Esophagus (tissue), 2 donors: ENCODE measurements around the gene NUDT3. TPM values are rescaled to one million over a fixed set of nuclear protein-coding genes. Genes with fewer than 3 reads are reported as not detected.
"Not testable (repeated sequence)": the region's sequence is repeated elsewhere in the genome, so short reads cannot be mapped to it uniquely, and the experiment has no call there.

Source experiments
- H3K27ac ChIP-seq, 2 donors: one replicate each; pipeline ENCODE4 v1.5.1; 2013; ENCODE audit warnings: low read depth in 2 of 2, mild to moderate bottlenecking in 2 of 2, inconsistent platforms in 1 of 2, low read length in 1 of 2, moderate library complexity in 1 of 2
- H3K27me3 ChIP-seq, 2 donors: one replicate each; pipeline ENCODE4 v1.6.1; 2013; ENCODE audit warnings: low read length in 2 of 2, control low read depth in 1 of 2, mild to moderate bottlenecking in 1 of 2; ENCODE audit not compliant: insufficient read depth in 2 of 2, control insufficient read depth in 1 of 2
- H3K36me3 ChIP-seq, 2 donors: one replicate each; pipeline ENCODE4 v1.6.1; 2013; ENCODE audit warnings: low read length in 1 of 2; ENCODE audit not compliant: control insufficient read depth in 2 of 2, insufficient read depth in 2 of 2
- H3K4me1 ChIP-seq, 2 donors: one replicate each; pipeline ENCODE4 v1.6.1; 2013; ENCODE audit warnings: low read length in 1 of 2; ENCODE audit not compliant: control insufficient read depth in 2 of 2, insufficient read depth in 2 of 2
- H3K4me3 ChIP-seq, 2 donors: one replicate each; pipeline ENCODE4 v1.5.1; 2013; ENCODE audit warnings: low read length in 2 of 2, mild to moderate bottlenecking in 2 of 2, low read depth in 1 of 2, moderate library complexity in 1 of 2
- H3K9me3 ChIP-seq, 2 donors: one replicate each; pipeline ENCODE4 v1.6.1; 2013; ENCODE audit warnings: mild to moderate bottlenecking in 2 of 2, low read depth in 1 of 2, low read length in 1 of 2, moderate library complexity in 1 of 2; ENCODE audit not compliant: control insufficient read depth in 2 of 2, insufficient read depth in 1 of 2
- WGBS, 2 donors: extraction: QIAGEN DNeasy Blood & Tissue Kit; methylation state at CpG; one replicate each; pipeline ENCODE4 v1.1.7; 2013; 5-methylcytosine and 5-hydroxymethylcytosine counted together
- polyA plus RNA-seq, 2 donors: library from polyadenylated mRNA; stranded (reverse); fragments of 200-250 nt; gene quantifications; one replicate each; pipeline ENCODE4 v1.2.3, GENCODE V29; 2013
- donor health status: healthy with polysubstance abuse.
- donor health status: Bipolar disorder and iron deficiency.

The NUDT3 gene
- polyA plus RNA-seq, 2 donors: 7.9 to 8.5 TPM

DNA sequence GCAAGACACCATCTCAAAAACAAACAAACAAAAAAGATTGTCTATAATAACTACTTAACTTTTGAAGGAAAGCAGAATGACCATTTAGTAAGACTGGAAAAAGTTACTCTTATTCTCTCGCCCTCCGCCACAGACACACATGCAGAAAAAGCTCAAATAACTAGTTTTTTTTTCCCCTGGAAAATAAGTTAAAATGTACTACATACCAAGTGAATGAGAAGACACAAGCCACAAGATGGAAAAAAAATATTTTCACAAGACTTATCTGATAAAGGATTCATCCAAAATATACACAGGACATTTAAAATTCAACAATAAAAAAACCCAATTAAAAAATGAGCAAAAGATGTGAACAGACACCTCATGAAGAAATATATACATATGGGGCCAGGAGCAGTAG is 31.9 kb downstream of the NUDT3 start:
- Histone ChIP-seq H3K4me1 (no peaks in the 10 kb centered on the region), H3K27me3 (no peaks in the 10 kb centered on the region), H3K27ac (no peak overlapping the region), H3K4me3 (no peak overlapping the region), H3K9me3 (no peaks in the 10 kb centered on the region), H3K36me3 (no peaks in the 10 kb centered on the region)
- WGBS, 2 donors: 91 to 94% methylated on average over 2 of the region's 2 CpGs

DNA sequence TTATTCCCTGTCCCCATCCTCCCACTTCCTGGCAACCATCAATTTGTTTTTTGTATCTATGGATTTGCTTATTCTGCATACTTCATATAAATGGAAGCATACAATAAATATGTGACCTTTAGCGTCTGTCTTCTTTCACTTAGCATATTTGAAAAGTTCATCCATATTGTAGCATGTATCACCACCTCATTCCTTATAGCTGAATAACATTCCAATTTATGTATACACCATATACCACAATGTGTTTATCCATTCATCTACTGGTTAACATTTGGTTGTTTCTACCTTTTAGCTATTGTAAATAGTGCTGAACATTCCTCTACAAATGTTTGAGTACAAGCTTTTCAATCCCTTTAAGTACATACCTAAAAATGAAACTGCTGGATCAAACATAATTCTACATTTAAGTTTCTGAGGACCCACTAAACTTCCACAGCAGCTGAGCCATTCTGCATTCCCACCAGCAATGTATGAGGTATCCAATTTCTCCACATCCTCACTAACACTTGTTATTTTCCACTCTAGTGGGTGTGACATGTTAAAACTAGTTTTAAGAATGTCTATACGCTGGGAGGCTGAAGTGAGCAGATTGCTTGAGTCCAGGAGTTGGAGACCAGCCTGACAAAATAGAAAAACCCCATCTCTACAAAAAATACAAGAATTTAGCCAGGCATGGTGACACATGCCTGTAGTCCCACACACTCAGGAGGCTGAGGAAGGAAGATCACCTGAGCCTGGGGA is 32.9 kb downstream of the NUDT3 start:
- no peaks in the 10 kb centered on the region for H3K9me3 ChIP-seq
- H3K4me1 ChIP-seq: no peaks in the 10 kb centered on the region
- H3K27ac ChIP-seq: no peak overlapping the region
- 63 to 68% methylated on average over 2 of the region's 2 CpGs for WGBS, 2 donors
- H3K36me3 ChIP-seq: no peaks in the 10 kb centered on the region
- H3K27me3 ChIP-seq: no peaks in the 10 kb centered on the region
- H3K4me3 ChIP-seq: no peak overlapping the region

DNA sequence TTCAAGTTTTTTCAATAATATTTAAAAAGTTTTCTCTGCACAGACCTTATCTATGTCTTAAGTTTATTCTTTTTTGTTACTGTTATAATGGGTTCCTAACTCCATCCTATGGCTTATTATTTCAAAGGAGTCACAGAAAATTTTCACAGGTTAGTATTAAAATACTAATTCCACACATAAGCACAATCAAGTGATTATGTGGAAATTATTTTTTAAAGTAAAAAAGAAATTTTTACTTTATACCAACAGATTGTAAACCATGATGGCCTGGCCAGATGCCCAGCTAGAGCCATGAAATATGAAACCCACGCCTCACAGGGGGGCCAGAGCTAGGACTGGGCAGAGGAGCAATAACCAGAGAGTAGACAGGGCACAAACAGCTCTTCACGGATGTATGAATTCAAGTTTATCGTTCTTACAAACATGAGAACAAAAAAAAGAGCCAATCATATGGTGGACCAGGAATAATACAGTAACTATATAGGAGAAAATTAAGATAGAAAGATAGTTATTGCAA is 34.0 kb downstream of the NUDT3 start:
- no peaks in the 10 kb centered on the region for H3K4me1 ChIP-seq

DNA sequence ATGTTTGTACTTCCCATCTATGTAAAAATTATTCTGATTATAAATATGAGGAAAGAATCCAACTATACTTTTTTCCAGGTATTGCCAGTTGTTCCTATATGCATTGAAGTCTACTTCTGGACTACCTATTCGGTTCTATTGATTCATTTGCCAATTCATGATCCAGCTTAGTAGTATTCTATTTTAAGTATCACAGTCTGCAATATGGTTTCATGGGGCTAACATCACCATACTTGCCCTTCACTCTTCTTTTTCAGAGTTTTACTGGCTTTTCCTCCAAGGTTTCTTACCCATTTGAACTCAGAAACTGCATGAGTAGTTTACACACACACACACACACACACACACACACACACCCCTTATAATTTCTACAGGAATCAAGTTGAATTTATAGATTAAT is 34.5 kb downstream of the NUDT3 start:
- 54 to 57% methylated on average over 1 of the region's 1 CpG for WGBS, 2 donors
- Histone ChIP-seq H3K27me3 (no peaks in the 10 kb centered on the region), H3K4me3 (no peak overlapping the region), H3K9me3 (no peaks in the 10 kb centered on the region), H3K36me3 (no peaks in the 10 kb centered on the region), H3K4me1 (no peaks in the 10 kb centered on the region), H3K27ac (no peak overlapping the region)

More for the DNA sequence above, 34.0 kb downstream of the NUDT3 start:
- no peak overlapping the region for H3K4me3 ChIP-seq
- no peaks in the 10 kb centered on the region for H3K36me3 ChIP-seq
- no peak overlapping the region for H3K27ac ChIP-seq
- no peaks in the 10 kb centered on the region for H3K27me3 ChIP-seq
- H3K9me3 ChIP-seq: no peaks in the 10 kb centered on the region
- 55 to 57% methylated on average over 3 of the region's 3 CpGs for WGBS, 2 donors

DNA sequence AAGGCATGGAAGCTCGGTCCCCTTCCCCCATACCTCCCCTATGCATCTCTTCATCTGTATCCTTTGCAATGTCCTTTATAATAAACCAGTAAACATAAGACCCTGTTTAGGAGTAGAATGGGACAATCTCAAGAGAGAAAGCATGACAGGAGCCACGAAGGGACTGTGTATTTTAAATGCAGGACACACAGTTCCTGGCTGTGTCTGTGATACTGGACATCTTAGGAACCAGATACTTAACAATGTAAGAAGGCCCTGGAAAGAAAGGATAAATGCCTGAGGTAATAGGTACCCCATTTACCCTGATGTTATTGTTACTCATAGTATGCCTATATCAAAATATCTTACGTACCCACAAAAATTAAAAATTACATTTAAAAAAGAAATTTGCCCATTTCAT is 36.6 kb downstream of the NUDT3 start:
- WGBS, 2 donors: 85 to 89% methylated on average over 3 of the region's 3 CpGs
- H3K36me3 ChIP-seq: no peaks in the 10 kb centered on the region

DNA sequence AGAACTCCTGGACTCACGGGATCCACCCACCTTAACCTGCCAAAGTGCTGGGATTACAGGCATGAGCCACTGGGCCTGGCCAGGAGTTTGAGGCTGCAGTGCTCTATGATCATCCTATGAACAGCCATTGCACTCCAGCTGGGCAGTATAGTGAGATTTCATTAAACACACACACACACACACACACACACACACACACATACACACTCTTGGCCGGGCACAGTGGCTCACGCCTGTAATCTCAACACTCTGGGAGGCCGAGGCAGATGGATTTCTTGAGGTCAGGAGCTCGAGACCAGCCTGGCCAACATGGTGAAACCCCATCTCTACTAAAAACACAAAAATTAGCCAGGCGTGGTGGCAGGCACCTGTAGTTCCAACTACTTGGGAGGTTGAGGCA is 38.2 kb downstream of the NUDT3 start:
- H3K27me3 ChIP-seq, H3K36me3 ChIP-seq, H3K4me1 ChIP-seq, H3K27ac ChIP-seq, H3K9me3 ChIP-seq, H3K4me3 ChIP-seq: not testable (repeated sequence)
- 94 to 99% methylated on average over 6 of the region's 6 CpGs for WGBS, 2 donors

More for the DNA sequence above, 36.6 kb downstream of the NUDT3 start:
- Histone ChIP-seq H3K4me3 (no peak overlapping the region), H3K27me3 (no peaks in the 10 kb centered on the region), H3K9me3 (no peaks in the 10 kb centered on the region), H3K4me1 (no peaks in the 10 kb centered on the region), H3K27ac (no peak overlapping the region)

DNA sequence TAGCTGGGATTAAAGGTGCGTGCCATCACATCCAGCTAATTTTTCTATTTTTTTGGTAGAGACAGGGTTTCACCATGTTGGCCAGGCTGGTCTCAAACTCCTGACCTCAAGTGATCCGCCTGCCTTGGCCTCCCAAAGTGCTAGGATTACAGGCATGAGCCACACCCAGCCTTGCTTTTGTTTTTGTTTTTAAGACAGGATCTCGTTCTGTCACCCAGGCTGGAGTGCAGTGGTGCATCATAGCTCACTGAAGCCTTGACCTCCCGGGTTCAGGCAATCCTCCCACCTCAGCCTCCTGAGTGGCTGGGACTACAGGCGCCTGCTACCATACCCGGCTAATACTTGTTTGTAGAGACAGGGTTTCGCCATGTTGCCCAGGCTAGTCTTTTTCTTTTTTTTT is 38.9 kb downstream of the NUDT3 start:
- 87% methylated on average over 7 of the region's 7 CpGs for WGBS, 2 donors
- H3K9me3 ChIP-seq, H3K27ac ChIP-seq: not testable (repeated sequence)

DNA sequence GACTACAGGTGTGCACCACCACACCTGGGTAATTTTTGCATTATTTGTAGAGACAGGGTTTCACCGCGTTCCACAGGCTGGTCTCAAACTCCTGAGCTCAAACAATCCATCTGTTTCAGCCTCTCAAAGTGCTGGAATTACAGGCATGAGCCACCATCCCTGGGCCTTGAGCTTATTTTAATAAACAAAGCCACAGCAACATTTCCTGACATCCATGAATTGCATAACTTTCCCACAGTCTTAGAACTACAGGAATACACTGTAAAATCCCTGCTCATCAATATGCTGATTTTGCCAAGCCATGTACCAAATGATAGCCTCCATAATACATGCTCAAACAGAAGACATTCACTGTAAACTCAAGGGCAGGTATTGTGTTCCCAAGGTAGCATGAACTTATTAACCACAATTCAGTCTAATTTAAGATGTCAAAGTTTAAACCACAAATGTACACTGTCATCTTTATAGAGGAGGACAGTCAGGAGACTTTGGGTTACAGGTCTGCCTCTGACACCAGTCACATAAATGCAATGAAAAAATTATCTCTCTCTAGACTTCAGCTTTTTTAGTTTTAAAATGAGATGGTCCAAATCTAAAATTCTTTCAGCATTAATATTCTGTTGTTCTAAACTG is 40.0 kb downstream of the NUDT3 start:
- Histone ChIP-seq H3K27ac (no peak overlapping the region), H3K9me3 (no peaks in the 10 kb centered on the region)
- 74 to 82% methylated on average over 2 of the region's 2 CpGs for WGBS, 2 donors

More for the DNA sequence above, 38.9 kb downstream of the NUDT3 start:
- not testable (repeated sequence) for H3K4me1 ChIP-seq, H3K4me3 ChIP-seq, H3K27me3 ChIP-seq, H3K36me3 ChIP-seq

DNA sequence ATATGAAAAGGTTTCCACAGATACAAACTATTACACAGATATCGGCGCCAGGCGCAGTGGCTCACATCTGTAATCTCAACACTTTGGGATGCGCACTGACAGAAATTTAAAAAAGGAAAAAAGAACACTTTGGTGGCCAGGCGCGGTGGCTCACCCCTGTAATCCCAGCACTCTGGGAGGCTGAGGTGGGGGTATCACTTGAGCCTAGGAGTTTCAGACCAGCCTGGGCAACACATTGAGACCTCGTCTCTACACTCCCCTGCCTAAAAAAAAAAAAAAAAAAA is 41.6 kb downstream of the NUDT3 start:
- Histone ChIP-seq H3K9me3 (no peaks in the 10 kb centered on the region), H3K4me3 (no peak overlapping the region), H3K27ac (no peak overlapping the region), H3K36me3 (no peaks in the 10 kb centered on the region), H3K27me3 (no peaks in the 10 kb centered on the region), H3K4me1 (no peaks in the 10 kb centered on the region)
- WGBS, 2 donors: 84 to 90% methylated on average over 7 of the region's 7 CpGs

More for the DNA sequence above, 40.0 kb downstream of the NUDT3 start:
- no peak overlapping the region for H3K4me3 ChIP-seq
- no peaks in the 10 kb centered on the region for H3K4me1 ChIP-seq
- H3K36me3 ChIP-seq: no peaks in the 10 kb centered on the region
- H3K27me3 ChIP-seq: no peaks in the 10 kb centered on the region
